ENCODE results near the gene RAPGEF2. TPM values are rescaled to one million over a fixed set of nuclear protein-coding genes. Genes with fewer than 3 reads are reported as not detected.

The RAPGEF2 gene
- total and polyA plus RNA-seq, 10 donors: 4.4 to 115 (median 91.0) TPM

- Histone ChIP-seq H3K4me1 (peaks cover 0 to 7% (median 0%) of the 10 kb centered on the region in 6 donors), H3K9me3 (peaks cover 0 to 19% (median 9%) of the 10 kb centered on the region in 8 donors), H3K27me3 (replicated peaks in 1 of 7) (no peaks in the 10 kb centered on the region), H3K27ac (no peak overlapping the region), H3K36me3 (no peaks in the 10 kb centered on the region), H3K4me3 (no peak overlapping the region)
- TF ChIP-seq CTCF (IDR thresholded peaks at IDR 0.05 in 8 of 11, conservative IDR thresholded peaks at IDR 0.05 in 3 of 11) (no peak), POLR2AphosphoS5 (IDR thresholded peaks at IDR 0.05) (no peak), POLR2A (IDR thresholded peaks at IDR 0.05) (no peak)
- no peak for DNase-seq
- intact Hi-C loops (cut with DNase I; ENCODE audit: low total_unique reads): no loop called here
Measured at GRCh38 chr4:159384632-159385031, 281.8 kb downstream of the RAPGEF2 start.

DNA sequence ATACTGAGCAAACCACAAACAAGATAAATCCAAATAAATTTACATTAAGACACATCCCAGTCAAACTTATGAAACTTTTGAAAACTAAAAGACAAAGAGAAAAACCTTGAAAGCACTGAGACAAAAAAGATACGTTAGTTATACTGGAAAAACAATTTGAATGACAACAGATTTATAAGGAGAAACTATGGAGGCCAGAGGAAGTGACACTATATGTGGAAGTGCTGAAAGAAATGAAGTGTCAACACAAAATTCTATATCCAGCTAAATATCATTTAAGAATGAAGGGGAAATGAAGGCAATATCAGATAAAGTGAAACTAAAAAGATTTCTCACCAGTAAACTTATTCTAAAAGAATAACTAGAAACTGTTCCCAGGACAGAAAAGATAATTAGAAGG lies 283.7 kb downstream of the RAPGEF2 start:
- Histone ChIP-seq H3K4me3 (no peak overlapping the region), H3K4me1 (peaks cover 0 to 7% (median 0%) of the 10 kb centered on the region in 6 donors), H3K36me3 (no peaks in the 10 kb centered on the region), H3K27ac (no peak overlapping the region), H3K27me3 (replicated peaks in 1 of 7) (no peaks in the 10 kb centered on the region), H3K9me3 (peaks cover 0 to 22% (median 9%) of the 10 kb centered on the region in 8 donors)
- WGBS, 5 donors: 69 to 81% (median 78%) methylated on average over 1 of the region's 1 CpG
- TF ChIP-seq CTCF (IDR thresholded peaks at IDR 0.05 in 8 of 11, conservative IDR thresholded peaks at IDR 0.05 in 3 of 11): no peak
- TF ChIP-seq POLR2A (IDR thresholded peaks at IDR 0.05): no peak
- TF ChIP-seq POLR2AphosphoS5 (IDR thresholded peaks at IDR 0.05): no peak
- intact Hi-C loops (cut with DNase I; ENCODE audit: low total_unique reads): no loop called here
- DNase-seq: no peak

GRCh38 chr4:159389756-159390155 lies 286.9 kb downstream of the RAPGEF2 start:
- WGBS, 5 donors: 93 to 98% (median 94%) methylated on average over 22 to 23 of the region's 23 CpGs
- TF ChIP-seq CTCF (IDR thresholded peaks at IDR 0.05 in 8 of 11, conservative IDR thresholded peaks at IDR 0.05 in 3 of 11) (no peak), POLR2A (IDR thresholded peaks at IDR 0.05) (no peak), POLR2AphosphoS5 (IDR thresholded peaks at IDR 0.05) (no peak)
- Histone ChIP-seq H3K4me1 (no peaks in the 10 kb centered on the region), H3K9me3 (peaks cover 0 to 22% (median 9%) of the 10 kb centered on the region in 8 donors), H3K27ac (no peak overlapping the region), H3K27me3 (replicated peaks in 1 of 7) (no peaks in the 10 kb centered on the region), H3K4me3 (no peak overlapping the region), H3K36me3 (no peaks in the 10 kb centered on the region)
- intact Hi-C loops (cut with DNase I; ENCODE audit: low total_unique reads): no loop called here
- no peak for DNase-seq

- no peak for DNase-seq
- intact Hi-C loops (cut with DNase I; ENCODE audit: low total_unique reads): no loop called here
Measured at GRCh38 chr4:159390648-159391047, 287.8 kb downstream of the RAPGEF2 start.

More at GRCh38 chr4:159390648-159391047, 287.8 kb downstream of the RAPGEF2 start:
- H3K27me3 ChIP-seq (replicated peaks in 1 of 7): no peaks in the 10 kb centered on the region
- no peak overlapping the region for H3K4me3 ChIP-seq
- H3K27ac ChIP-seq: no peak overlapping the region
- no peaks in the 10 kb centered on the region for H3K36me3 ChIP-seq
- H3K4me1 ChIP-seq: no peaks in the 10 kb centered on the region
- WGBS, 5 donors: 13 to 27% (median 19%) methylated on average over 12 of the region's 12 CpGs
- H3K9me3 ChIP-seq: peaks cover 0 to 22% (median 9%) of the 10 kb centered on the region in 8 donors
- no peak for TF ChIP-seq CTCF (IDR thresholded peaks at IDR 0.05 in 8 of 11, conservative IDR thresholded peaks at IDR 0.05 in 3 of 11)
- TF ChIP-seq POLR2A (IDR thresholded peaks at IDR 0.05): no peak
- no peak for TF ChIP-seq POLR2AphosphoS5 (IDR thresholded peaks at IDR 0.05)

All from spleen (tissue), 11 donors.